Stimulated activated CD4-positive, alpha-beta T cell treated with anti-CD3 and anti-CD28 coated beads, Interleukin-4, amount 100 ng/mL, for 1 hour (primary cell): ENCODE measurements around the gene SLC25A47.
A peak's percentile ranks its signal among the peaks of the same experiment; 100 is the strongest.
"Not testable (repeated sequence)": the region's sequence is repeated elsewhere in the genome, so short reads cannot be mapped to it uniquely, and the experiment has no call there.

Experiments used
- DNase-seq: peaks from one replicate; pipeline ENCODE4 v3.0.0-alpha.2; 2020

SLC25A47 gene

DNA sequence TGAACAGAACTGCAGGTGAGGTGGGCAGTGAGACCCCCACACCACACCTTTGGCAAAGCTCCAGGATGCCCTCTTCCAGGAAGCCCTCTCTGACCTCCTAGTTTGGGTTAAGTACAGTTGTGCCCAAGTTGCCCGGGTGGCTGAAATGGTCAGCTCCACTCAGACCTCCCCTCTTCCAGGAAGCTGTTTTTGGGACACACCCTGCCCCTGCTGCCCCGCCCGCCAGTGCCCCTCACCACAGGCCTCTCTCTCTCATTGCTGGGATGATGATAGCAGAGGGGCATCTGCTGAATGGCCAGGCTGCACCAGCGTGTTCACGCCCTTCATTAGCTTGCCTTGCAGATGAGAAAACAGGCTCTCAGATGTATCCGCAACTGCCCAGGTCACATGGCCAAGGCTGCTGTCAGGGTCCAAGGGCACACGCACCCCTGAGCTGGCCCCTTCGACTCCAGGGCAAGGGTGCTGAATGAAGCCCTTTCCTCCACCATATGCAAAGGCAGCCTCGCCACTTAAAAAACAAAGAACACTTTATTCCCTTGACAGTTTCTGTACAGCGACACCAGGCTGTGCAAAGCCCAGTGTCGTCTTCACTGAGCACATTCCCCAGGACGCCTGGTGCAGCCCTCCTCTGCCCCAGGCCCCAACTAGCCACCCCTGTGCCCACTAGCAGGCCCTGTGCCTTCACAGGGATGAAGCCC lies 32.4 kb upstream of the SLC25A47 start:
- no peak for DNase-seq

DNA sequence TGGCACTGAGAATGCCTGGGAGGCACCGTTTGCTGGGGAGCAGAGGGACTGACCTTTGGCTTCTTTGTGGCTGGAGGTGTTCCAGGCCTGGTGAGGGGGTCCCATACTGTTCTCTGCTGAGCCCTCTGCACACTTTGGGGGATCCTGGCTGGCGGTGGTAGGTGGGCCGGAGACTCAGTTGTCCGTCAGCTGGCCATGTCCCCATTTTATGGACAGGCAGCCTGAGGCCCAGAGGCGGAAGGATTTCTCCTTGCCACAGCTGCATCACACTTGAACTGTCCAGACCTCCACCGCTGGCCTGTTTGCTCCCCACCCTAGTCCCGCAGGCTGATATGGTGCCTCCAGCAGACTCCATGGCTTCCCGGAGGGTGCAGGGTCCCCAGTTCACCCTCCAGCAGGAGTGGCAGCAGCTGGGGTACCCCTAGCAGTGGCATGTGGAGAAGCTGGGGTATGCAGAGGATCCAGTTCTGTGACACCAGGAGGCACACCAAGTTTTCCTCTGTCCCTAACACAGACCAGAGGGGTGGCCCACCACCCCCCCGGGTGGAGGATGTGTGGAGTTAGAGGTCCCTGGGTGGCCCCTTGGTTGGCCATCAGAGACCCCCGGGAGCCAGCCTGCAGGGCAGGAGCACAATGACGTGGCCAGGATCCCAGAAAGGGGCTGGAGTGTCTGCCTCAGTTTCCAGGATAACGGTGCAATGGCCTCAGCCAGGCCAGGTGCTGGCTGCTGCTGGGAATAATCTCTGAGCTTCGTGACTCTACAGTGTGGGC lies 31.6 kb upstream of the SLC25A47 start:
- DNase-seq: no peak

DNA sequence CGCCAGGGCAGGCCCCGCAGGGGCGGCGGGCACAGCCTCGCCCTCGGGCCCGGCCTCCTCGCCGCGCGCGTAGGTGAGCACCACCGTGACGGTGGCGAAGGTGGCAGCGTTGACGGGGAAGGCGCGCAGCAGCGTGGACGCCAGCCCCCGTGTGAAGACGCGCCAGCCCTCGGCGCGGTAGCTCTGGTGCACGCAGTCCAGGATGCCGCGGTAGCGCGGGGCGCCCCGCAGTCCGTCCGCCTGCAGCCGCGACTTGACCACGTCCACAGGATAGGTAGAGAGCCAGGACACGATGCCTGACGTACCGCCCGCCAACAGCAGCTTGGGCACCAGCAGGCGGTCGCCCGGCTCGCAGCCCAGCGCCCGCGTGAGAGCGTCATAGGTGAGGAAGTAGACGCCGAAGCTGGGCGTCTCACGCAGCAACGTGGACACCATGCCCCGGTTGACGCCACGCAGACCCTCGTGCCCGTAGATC lies 30.8 kb upstream of the SLC25A47 start:
- no peak for DNase-seq

DNA sequence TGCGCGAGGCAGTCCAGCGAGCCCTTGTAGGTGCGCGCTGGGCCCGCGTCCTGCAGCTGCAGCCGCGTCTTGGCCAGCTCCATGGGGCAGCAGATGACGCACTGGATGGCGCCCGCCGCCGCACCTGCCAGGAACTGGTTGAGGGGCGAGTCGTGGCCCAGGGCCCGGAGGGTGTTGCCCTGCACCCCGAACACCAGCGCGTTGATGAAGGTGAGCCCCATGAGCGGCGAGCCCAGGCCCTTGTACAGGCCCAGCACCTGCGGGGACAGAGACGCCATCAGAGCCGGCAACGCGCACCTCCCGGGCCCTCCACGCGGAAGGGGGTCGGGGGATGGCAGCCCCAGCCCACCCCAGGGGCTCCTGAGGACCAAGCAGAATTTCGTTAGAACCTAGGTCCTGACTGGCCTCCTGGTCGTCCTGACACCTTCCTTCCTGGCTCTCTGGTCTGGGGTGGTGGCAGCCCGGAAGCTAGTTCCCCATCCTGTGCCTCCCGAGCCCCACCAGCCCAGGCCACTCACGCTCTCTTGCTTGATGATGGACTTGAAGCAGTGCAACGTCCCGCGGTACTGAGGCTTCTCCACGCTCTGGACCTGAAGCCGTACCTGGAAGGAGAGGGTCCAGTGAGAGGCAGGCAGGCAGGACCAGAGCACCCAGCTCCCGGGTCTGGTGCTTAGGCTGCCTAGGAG lies 30.2 kb upstream of the SLC25A47 start:
- DNase-seq: no peak

DNA sequence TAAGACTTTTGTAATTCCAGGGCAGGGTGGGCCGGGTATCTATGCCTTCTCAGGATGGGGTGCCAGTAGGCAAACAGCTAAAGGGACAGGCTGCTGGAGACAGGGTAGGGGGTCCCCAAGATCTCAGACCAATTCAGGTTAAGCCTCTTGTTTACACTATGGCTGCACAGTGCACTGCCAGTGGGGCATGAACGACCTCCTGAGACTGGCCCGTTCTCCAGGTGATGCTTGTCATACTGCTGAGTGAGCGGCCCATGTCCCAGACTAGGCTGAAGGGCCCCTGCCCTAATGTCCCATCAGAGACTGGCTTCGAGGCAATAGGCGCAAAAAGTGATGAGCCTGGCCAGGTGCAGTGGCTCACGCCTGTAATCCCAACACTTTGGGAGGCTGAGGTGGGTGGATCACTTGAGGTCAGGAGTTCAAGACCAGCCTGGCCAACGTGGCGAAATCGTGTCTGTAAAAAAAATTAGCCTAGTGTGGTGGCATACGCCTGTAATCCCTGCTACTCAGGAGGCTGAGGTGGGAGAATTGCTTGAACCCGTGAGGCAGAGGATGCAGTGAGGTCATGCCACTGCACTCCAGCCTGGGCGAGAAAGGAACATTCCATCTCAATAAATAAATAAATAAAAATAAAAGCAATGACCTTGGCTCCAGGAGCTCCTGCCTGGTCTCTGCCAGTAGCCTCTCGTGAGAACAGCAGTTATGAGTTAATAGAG lies 29.5 kb upstream of the SLC25A47 start:
- no peak for DNase-seq

DNA sequence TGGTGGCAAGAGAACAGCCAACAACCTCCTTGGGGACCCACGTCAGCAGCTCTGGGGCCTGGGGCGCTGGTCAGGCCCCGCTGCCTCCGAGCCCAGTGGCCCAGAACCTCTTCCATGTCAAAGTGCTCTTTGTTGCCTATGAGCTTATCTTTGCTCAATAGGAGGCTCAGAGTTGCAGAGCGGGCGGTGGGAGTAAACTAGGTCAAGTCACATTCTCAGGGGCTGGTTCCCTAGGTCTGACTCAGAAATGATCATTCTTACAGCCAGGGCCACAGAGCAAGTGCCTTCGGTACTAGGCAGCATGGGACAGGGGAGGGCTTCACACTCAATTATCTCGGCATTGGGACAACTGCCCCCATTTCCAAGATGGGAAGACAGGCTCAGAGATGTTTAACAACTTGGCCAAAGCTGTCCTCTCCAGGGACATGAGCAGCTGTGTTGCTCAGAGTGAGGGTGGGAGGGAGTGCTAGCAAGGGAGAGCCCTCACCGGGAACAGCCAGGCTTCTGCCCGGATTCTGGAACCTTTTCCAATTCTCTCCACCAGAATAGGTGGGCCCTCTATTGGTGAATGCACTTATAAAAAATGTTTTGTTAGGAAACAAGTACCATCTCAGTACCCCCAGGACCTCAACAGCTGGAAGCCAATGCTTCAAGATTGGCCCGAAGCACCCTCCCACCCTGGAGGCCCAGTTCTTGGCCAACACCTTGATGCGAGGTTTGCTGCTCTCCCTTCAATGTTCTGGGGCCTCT lies 28.8 kb upstream of the SLC25A47 start:
- DNase-seq: no peak

DNA sequence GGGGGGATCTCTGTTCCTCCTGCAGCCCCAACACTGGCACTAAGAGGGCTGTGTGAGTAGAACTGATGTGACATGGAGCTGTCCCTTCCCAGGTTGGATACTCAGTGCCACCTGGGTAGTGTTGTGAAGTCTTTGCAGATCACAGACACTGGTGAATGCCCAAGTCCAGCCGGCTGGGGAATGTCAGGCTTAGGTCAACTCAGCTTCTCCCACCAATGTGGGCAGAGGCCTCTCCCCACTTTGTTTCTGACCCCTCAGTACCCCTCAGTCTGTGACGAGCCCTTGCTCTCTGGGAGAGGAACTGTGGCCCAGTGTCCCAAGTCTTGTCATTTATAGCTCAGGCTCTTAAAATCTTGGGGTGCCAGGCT lies 28.2 kb upstream of the SLC25A47 start:
- no peak for DNase-seq

DNA sequence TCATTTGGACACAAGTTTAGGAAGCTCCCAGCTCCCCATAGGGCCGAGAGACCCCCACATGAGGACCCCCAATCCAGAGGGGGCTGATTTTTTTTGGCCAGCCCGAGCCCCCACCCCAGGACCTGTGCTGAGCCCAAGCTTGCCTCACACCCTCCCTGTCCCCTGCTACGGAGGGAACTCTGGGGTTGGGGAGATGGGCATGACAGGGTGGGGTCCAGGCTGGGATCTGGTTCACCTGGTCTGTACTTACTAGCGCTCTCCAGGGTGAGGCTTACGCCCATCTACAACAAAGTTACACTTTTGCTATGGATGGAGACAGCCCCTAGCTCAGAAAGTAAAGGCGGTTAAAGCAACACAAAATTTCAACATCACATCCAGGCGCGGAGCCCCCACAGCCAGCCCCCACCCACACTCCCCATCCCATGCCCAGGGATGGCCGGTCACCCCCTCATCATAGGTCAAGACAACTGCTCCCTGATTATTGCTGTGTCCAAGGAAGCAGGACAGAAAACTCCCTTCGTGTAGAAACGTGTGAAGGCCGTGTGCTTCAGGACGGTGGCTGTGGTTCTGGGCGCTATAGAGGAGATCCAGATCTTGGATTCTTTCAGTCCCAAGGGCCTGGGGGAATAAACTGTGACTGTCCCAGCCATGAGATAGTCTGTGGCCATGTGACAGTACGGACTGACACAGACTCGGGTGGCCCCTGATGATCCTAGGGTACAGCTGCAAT lies 27.6 kb upstream of the SLC25A47 start:
- no peak for DNase-seq

DNA sequence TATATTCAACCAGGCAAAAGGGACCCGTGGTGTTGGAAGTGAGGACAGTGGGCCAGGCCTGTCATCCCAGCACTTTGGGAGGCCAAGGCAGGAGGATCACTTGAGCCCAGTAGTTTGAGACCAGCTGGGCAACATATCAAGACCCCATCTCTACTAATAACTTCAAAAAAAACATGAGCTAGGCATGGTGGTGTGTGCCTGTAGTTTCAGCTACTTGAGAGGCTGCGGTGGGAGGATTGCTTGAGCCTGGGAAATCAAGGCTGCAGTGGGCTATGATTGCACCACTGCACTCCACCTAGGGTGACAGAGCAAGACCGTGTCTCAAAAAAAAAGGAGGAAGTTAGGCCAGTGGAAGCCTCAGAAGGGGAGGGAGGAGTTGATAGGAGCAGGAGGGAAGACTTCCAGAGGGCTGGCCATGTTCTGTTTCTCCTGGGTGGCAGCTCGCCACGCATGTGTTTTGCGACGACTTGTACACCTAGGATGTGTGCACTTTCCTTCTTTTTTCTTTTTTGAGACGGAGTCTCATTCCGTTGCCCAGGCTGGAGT lies 27.0 kb upstream of the SLC25A47 start:
- DNase-seq: no peak

DNA sequence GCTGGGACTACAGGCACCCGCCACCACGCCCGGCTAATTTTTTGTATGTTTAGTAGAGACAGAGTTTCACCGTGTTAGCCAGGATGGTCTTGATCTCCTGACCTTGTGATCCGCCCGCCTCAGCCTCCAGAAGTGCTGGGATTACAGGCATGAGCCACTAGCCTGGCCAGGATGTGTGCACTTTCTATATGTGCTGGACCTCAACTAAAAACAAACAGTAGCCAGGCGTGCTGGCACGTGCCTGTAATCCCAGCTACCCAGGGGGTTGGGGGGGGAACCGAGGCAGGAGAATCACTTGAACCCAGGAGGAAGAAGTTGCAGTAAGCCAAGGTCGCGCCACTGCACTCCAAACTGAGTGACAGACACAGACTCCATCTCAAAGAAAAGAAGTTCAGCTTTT lies 26.4 kb upstream of the SLC25A47 start:
- not testable (repeated sequence) for DNase-seq

DNA sequence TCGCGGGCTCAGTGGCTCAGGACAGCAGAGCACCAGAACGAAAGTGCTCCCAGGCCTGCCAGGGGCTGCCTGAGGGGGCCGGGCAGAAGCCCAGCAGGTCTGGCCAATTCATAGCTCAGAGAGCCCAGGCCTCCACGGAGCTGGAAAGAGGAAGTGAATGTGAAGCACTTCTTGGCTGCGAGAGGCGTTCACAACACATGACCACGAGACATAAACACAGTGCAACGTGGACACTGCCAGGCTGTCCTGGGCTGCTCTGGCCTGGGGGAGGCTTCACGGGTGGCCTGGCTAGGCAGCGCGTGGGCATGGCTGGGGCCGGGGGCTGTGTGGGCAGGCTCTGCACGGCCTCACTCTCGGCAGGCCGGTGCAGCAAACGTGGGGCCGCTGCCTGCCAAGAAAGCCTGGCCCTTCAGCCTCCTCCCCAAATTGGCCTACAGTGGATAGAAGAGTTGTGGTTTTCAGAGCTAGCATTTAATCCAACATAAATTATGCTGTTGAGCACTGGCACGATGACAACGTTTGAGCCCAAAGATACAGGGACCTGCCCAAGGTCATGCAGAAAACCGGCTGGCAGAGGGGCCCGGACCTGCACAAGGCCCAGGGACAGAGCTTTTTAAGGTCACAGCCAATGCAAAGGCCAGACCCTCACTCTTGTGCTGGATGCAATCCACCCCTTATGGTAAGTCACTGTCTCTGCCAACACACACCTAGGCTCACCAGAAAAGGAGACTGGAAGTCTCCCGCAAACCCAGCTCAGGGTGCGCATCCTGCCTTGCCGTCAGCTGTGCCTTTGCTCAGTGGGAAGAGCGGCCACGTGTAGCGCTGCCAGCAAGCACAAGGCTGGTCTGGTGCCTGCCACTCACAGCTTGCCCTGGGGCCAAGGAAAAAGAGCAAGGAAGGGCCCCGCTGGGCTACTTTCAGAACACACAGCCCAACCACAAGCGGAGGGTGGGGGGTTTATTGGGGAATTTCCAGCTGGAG lies 25.5 kb upstream of the SLC25A47 start:
- DNase-seq: no peak

DNA sequence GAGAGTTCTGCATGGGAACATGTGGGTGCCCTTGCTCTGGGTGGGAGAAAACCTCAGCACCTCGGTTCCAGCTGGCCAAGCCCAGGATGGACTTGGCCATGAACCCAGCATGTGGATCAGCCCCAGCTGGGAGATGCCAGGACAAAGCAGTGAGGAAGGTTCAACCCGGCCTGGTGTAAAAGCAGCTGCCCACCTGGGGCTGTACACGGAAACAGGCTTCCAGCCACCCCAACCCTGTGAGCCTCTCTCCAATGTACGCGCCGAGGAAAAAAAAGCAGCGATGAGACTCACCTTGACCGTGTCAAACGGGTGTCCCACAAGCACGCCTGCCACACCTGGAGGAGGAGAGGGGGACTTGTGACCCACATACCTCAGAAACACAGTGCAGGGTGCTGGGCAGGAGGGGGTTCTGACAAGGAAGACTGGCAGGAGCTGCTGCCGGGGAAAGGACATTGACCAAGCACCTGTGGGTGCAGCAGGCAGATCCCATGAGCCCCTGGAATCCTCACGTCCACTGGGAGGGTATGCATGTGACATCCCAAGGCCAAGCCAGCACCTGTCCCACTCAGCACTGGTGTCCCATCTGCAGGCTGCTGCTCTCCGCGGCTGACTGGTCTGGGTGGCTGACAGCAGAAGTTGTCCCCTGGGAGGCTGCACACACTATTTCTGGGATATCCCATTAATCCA lies 24.4 kb upstream of the SLC25A47 start:
- no peak for DNase-seq

DNA sequence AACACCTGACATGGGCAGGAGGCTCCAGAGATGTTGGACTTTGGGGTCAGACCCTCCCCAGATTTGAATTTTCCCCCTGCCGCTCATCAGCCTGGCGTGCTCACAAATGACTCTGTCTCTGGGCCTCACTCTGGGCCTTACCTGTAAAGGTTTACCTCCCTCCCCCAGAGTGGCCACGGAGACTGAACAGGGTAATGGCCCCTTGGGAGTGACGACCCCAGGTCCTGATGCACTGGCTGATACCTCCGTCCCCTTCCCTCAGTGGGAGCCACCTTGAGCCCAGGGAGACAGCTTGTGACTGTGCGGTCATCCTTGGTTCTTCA lies 23.9 kb upstream of the SLC25A47 start:
- DNase-seq: no peak

DNA sequence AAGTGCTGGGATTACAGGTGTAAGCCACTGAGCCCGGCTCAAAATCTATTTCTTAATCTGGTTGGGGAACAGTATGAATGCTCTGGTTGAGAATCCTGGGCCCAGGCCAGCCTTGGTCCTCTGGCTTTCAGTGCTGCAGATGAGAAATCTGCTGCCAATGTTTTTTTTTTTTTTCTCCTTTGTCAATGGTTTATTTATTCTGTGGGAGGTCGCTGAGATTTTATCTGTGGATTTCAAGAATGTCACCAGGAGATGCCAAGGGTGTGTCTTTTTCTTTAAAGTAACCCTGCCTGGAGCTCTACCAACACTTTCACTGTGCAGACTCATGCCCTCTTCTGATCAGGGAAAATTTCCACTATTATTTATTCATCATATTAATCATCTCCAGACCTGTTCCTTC lies 20.5 kb upstream of the SLC25A47 start:
- DNase-seq: no peak

DNA sequence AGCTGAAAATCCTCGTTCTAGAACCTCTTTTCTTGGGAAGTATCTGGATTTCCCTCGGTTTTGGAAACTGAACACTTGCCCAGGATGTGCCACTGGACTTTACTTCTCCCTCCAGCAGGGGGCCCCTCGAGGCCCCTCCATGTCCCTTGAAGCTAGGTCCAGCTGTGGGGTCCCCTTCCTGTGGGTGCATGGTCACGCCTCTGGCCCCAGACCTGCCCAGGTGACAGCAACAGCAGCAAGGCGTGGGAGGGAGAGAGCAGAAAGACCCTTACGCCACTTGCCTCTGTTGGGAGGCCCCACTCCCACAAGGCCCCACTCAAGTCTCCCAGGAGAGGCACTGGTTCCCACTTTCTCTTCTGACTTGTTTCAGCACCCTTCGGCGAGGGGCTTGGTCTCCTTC lies 20.0 kb upstream of the SLC25A47 start:
- DNase-seq: no peak

DNA sequence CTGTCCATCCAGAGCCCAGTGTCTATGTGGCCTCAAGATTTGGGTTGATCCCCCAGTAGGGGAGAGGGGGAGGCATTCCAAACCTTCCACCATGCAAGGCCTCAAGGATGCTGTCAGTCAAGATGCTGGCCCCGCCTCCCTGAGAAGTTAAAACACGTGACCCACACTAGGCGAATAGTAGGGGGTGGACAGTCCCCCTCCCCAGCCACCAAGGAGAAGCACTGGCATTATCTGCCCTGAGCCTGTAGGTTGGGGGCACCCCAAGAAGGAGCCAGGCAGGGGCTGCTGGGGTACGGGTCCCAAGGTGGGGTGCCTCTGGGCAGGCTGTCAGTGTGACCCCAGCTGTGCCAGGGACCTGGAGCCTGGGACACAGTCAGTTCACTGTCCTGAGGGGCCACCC lies 19.2 kb upstream of the SLC25A47 start:
- no peak for DNase-seq

DNA sequence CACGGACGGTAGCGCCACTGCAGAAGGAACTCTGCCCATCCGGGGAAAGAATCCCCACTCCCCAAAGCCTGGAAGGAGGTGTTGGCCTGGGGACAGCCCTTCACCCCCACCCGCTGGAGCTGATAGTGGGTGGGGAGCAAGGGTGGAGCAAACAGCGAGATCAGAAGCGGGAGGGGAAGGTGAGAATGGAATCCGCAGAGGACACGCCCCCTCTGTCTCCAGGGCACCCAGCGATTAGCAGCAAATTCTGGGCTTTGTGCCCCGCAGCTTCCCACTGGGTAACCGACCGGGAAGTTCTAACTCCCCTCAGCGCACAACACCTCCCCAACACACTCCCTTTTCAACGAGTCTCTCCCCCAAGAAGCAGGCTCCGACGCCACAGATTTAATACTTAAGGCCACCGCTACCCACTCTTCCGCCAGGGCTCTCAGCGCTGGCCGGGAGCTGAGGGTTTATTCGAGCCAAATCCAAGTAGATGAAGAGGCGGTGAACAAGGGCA lies 18.3 kb upstream of the SLC25A47 start:
- DNase-seq: no peak

DNA sequence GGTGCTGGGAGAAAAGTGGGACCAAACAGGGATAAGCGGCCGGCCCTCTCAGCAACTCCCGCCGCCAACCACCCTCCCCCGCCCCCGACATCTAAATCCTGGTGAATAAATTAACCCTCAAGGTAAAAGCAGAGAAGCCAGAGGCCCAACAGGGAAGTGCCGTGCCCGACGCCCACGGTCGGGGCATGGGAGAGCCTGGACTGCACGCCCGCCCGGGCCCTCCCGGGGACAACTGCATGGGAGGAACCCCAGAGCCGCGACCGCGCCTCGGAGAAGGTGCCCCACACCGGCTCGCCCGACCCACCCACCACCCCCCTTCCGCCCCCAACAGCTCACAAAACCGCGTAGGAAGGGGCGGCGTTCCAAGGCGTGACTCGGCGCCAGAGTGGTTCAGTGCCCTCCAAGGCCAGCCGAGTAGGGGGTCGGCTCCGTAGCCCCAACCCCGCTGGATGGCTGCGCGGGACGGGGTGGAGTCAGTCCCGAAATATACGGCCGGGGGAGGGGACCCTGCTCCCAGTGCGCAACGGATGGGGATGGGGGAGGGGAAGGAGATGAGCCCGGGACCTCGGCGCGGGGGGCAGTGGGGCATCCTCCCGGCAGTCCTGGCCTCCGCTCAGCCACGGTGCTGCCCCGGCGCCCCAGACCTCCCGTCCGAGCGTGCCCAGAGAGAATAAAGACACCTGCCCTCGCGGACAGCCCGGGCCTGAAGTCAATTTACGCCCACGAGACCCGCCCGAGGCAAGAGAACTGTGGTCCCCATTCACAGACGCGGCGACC lies 17.6 kb upstream of the SLC25A47 start:
- peak; percentile 42 for DNase-seq
